Parathyroid adenoma (tissue), 2 donors: ENCODE data around the gene DISP2.
A peak's percentile ranks its signal among the peaks of the same experiment; 100 is the strongest.

Experiments used
- H2AFZ ChIP-seq: fragments of 300-600 bp; sonication (generic); one replicate; pipeline ENCODE4 v1.7.0; 2017; ENCODE audit warnings: antibody characterized with exemption, mild to moderate bottlenecking
- H3K27ac ChIP-seq: fragments of 300-600 bp; sonication (generic); one replicate; pipeline ENCODE4 v1.7.0; 2017
- H3K27me3 ChIP-seq: fragments of 300-600 bp; sonication (generic); one replicate; pipeline ENCODE4 v1.7.0; 2017; ENCODE audit warnings: low read length; ENCODE audit not compliant: control insufficient read depth, insufficient read depth
- H3K36me3 ChIP-seq: fragments of 300-600 bp; sonication (generic); one replicate; pipeline ENCODE4 v1.7.0; 2017; ENCODE audit warnings: low read length; ENCODE audit not compliant: control insufficient read depth, insufficient read depth
- H3K4me1 ChIP-seq: fragments of 300-600 bp; sonication (generic); one replicate; pipeline ENCODE4 v1.7.0; 2017; ENCODE audit warnings: control low read depth
- H3K4me2 ChIP-seq: fragments of 300-600 bp; sonication (generic); one replicate; pipeline ENCODE4 v1.7.0; 2017; ENCODE audit warnings: low read length
- H3K4me3 ChIP-seq: fragments of 300-600 bp; sonication (generic); one replicate; pipeline ENCODE4 v1.7.0; 2017; ENCODE audit warnings: low read depth, low read length
- H3K79me2 ChIP-seq: fragments of 300-600 bp; sonication (generic); one replicate; pipeline ENCODE4 v1.7.0; 2017; ENCODE audit warnings: control low read depth
- H3K9ac ChIP-seq: fragments of 300-600 bp; sonication (generic); one replicate; pipeline ENCODE4 v1.7.0; 2017; ENCODE audit warnings: mild to moderate bottlenecking
- H3K9me3 ChIP-seq: fragments of 300-600 bp; sonication (generic); one replicate; pipeline ENCODE4 v1.7.0; 2017; ENCODE audit warnings: low read length; ENCODE audit not compliant: control insufficient read depth
- CTCF ChIP-seq: fragments of 300-600 bp; sonication (generic); IDR thresholded peaks from one replicate; pipeline ENCODE4 v1.7.0; 2017; ENCODE audit warnings: antibody characterized with exemption, mild to moderate bottlenecking
- donor health status: primary hyperparathyroidism.

DISP2 gene

GRCh38 chr15:40365016-40365415, 7.0 kb downstream of the DISP2 start:
- Histone ChIP-seq H3K4me1 (no peaks in the 10 kb centered on the region), H3K27ac (no peak overlapping the region), H3K4me3 (no peak overlapping the region), H3K9ac (no peak overlapping the region), H3K4me2 (no peak overlapping the region), H3K9me3 (no peaks in the 10 kb centered on the region), H3K36me3 (no peaks in the 10 kb centered on the region), H3K79me2 (no peaks in the 10 kb centered on the region), H3K27me3 (no peaks in the 10 kb centered on the region), H2AFZ (no peak overlapping the region)
- TF ChIP-seq CTCF: no peak

- Histone ChIP-seq H3K36me3 (no peaks in the 10 kb centered on the region), H3K27ac (no peak overlapping the region), H3K4me1 (no peaks in the 10 kb centered on the region), H3K9ac (no peak overlapping the region), H3K4me3 (no peak overlapping the region), H3K27me3 (no peaks in the 10 kb centered on the region), H3K4me2 (no peak overlapping the region), H2AFZ (no peak overlapping the region), H3K9me3 (no peaks in the 10 kb centered on the region), H3K79me2 (no peaks in the 10 kb centered on the region)
- TF ChIP-seq CTCF: no peak
These were observed 7.8 kb downstream of the DISP2 start for GRCh38 chr15:40365624-40366456.

GRCh38 chr15:40366457-40367370, 8.7 kb downstream of the DISP2 start:
- TF ChIP-seq CTCF: no peak

GRCh38 chr15:40367371-40367685, 9.3 kb downstream of the DISP2 start:
- Histone ChIP-seq H3K27me3 (no peaks in the 10 kb centered on the region), H3K9me3 (no peaks in the 10 kb centered on the region), H3K36me3 (no peaks in the 10 kb centered on the region), H3K79me2 (no peaks in the 10 kb centered on the region), H3K27ac (peak overlapping the region; percentile 82), H3K4me3 (no peak overlapping the region), H3K4me2 (no peak overlapping the region), H3K9ac (no peak overlapping the region), H3K4me1 (no peaks in the 10 kb centered on the region), H2AFZ (peak overlapping the region; percentile 74)
- TF ChIP-seq CTCF: no peak

More at GRCh38 chr15:40366457-40367370, 8.7 kb downstream of the DISP2 start:
- Histone ChIP-seq H3K9me3 (no peaks in the 10 kb centered on the region), H2AFZ (peak overlapping the region; percentile 50), H3K9ac (no peak overlapping the region), H3K4me3 (no peak overlapping the region), H3K4me1 (no peaks in the 10 kb centered on the region), H3K27ac (peak overlapping the region; percentile 82), H3K27me3 (no peaks in the 10 kb centered on the region), H3K79me2 (no peaks in the 10 kb centered on the region), H3K36me3 (no peaks in the 10 kb centered on the region), H3K4me2 (no peak overlapping the region)
